Stimulated activated CD4-positive, alpha-beta T cell treated with anti-CD3 and anti-CD28 coated beads, Interleukin-2, amount 100 ng/mL, for 48 hours (primary cell): Measurements from ENCODE around the gene PRG3.
A peak's percentile ranks its signal among the peaks of the same experiment; 100 is the strongest.
"Not testable (repeated sequence)": the region's sequence is repeated elsewhere in the genome, so short reads cannot be mapped to it uniquely, and the experiment has no call there.

Experiments used
- DNase-seq, 2 donors: peaks; one replicate each; pipeline ENCODE4 v3.0.0-alpha.2; 2020

The PRG3 gene

GRCh38 chr11:57357856-57358255 is 23.1 kb downstream of the PRG3 start:
- DNase-seq = no peak

GRCh38 chr11:57357310-57357709 is 23.6 kb downstream of the PRG3 start:
- no peak for DNase-seq

GRCh38 chr11:57356268-57356667 is 24.7 kb downstream of the PRG3 start:
- no peak for DNase-seq

GRCh38 chr11:57354699-57355098 is 26.3 kb downstream of the PRG3 start:
- no peak for DNase-seq

GRCh38 chr11:57353852-57354251 is 27.1 kb downstream of the PRG3 start:
- no peak for DNase-seq

DNA sequence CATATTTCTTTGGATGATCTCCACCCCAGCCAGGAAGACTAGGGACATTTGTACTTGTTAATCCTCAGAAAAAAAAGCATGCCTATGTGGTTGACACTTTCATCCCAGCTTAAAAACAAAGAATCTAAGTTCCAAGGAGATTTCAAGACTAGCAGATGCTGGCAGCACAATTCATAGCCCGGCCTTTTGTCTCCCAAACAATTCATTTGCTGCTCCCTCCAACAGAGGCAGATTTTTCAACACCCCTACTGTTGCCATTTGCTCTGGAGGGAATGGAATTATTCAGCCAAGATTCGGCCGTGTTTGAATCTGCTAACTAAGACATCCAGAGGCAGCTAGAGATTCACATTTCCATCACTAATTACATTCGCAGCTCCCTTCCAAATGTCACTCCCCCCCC is 27.5 kb downstream of the PRG3 start:
- DNase-seq = no peak

DNA sequence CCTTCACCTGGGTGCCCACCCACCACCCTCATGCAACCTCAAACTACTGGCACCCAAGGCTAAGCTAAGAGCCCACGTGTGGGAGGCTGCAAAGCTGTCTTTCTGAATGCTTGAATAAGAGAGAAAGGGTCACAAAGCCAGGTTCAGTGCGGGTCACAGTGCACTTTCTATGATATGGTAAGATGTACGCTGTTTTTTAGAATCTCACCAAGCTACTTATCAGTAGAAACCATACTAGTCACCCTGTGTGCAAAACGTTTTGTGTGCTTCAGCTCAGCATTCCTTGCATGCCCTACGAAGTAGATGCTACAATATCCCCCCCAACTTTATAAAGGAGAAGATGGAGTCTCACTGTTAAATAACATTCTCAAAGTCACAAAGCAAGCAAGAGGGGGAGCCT is 27.9 kb downstream of the PRG3 start:
- no peak for DNase-seq

DNA sequence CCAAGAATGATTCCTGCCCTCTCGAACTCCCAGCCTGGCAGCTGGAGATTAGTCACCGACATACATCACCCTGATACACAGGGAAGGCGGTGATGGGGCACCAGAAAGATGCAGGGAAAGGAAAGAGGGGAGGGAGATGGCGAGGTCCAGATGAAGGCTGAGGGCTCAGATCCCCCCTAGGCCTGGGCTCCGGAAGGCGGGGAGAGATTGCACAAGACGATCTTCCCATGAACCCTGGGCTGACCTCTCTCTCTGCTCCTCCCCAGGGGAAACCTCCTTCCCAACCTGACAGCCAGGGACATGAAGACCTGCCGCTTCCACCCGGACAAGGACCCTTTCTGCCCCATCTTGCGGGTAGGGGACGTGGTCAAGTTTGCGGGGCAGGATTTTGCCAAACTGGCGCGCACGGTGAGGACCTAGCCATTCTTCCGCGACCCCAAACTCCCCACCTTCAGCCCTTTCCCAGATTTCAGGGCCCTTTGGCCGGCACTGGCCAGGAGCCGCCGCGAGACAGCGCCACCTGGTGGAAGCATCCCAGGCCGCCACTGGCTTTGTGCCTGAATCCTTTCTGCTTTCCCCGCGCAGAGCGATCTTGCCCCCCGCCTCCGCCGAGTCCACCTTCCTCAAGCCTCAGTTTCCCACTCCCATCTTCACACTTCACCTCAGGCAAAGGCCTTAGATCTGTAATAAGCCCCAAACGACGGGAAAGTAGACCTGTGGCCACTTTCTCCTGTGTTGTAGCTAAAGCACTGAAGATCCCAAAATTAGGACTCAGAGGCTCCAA is 31.3 kb downstream of the PRG3 start:
- peak; percentile 70 to 74 for DNase-seq

- DNase-seq = no peak
Measured at GRCh38 chr11:57348636-57349313, 32.2 kb downstream of the PRG3 start.

DNA sequence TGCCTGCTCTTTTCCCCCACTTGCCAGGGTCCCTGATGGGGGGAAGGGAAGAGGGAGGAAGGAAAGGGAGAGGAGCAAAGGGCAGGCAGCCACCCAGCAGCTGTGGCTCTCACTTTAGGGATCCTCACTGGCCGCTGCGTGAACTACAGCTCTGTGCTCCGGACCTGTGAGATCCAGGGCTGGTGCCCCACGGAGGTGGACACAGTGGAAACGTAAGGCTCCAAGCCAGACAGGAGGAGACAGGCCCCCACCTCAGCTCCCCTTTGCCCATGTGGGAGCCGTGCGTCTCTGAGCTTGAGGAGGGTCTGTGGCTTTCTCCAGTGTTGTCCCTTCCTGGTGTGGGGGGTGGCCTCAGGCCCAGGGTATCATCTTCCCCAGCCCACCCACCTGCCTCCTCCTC is 32.9 kb downstream of the PRG3 start:
- DNase-seq = no peak

GRCh38 chr11:57347336-57347735 is 33.6 kb downstream of the PRG3 start:
- no peak for DNase-seq

GRCh38 chr11:57345555-57346211 is 35.3 kb downstream of the PRG3 start:
- DNase-seq = peak; percentile 69 to 74

GRCh38 chr11:57344826-57345225 is 36.1 kb downstream of the PRG3 start:
- no peak for DNase-seq

DNA sequence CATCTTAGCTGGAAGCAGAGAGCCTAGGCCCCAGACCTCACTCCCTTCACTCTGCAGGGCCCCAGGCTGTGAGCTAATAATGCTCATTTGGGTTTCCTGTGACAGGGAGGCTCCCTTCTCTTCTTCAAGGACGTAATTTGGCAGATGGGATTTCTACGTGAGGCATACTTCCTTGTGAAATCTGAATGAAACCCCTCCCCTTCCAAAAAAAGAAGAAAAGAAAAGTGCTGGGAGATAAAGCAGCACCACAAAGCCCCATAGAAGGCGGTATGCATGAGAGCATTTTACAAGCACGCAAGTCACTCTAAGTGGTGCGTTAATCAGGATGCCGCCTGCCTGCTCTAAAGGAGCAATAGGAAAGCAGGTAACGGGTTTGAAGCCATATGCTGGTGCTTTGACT is 37.1 kb downstream of the PRG3 start:
- no peak for DNase-seq

GRCh38 chr11:57342702-57343101 is 38.2 kb downstream of the PRG3 start:
- no peak for DNase-seq

GRCh38 chr11:57341250-57341808 is 39.6 kb downstream of the PRG3 start:
- no peak for DNase-seq

GRCh38 chr11:57340039-57340615 is 40.8 kb downstream of the PRG3 start:
- DNase-seq = no peak

DNA sequence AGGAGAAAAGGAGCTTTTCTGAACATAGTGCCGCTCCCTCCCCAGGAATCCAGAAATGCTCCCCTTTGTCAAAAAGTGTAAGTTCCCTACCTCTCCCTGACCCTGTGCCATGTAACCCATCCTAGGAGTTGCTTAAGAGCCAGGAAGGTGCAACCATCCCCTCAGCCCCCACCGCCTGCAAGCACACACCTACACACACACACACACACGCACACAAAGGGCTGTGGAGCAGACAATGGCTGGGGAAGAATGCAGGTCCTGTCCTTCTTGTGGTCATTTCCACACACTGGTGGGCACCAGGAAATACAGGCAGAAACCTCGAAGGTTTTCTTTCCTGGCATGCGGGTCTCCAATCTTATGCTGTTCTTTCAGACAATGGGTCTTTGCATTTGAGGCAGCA is 41.6 kb downstream of the PRG3 start:
- DNase-seq = no peak

GRCh38 chr11:57338142-57338541 is 42.8 kb downstream of the PRG3 start, which contains the start of gene P2RX3:
Gene P2RX3 (plus strand): TSS chr11:57338352. CDS start chr11:57338551, 199 bp downstream.
- DNase-seq = no peak

- DNase-seq = not testable (repeated sequence)
Measured at GRCh38 chr11:57336856-57337255, 44.1 kb downstream of the PRG3 start.

DNA sequence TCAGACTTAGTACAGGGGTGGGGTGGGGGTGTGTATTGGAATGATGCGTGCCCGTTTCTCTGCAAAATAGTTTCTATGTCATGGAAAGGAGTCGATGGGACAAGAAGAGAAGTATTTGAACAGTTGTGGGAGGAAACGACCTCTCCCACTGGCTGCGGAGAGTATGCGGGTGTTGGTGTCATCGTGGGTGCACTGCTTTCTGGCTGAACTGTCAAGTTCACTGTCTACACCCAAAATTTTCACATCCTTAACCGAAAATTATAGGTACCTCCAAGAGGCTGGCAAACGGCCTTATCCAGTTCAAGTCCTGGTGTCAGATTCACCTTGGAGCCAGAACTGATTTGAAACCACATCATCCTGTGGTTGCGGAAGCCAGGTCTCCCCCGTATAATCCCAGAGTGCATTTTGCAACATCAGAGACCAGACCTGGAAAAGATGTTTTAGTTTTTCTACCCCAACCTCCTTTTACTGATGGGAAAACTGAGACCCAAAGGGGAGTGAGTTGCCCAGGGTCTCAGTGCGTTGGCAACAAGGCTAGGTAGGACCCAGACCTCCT is 44.8 kb downstream of the PRG3 start:
- DNase-seq = no peak

DNA sequence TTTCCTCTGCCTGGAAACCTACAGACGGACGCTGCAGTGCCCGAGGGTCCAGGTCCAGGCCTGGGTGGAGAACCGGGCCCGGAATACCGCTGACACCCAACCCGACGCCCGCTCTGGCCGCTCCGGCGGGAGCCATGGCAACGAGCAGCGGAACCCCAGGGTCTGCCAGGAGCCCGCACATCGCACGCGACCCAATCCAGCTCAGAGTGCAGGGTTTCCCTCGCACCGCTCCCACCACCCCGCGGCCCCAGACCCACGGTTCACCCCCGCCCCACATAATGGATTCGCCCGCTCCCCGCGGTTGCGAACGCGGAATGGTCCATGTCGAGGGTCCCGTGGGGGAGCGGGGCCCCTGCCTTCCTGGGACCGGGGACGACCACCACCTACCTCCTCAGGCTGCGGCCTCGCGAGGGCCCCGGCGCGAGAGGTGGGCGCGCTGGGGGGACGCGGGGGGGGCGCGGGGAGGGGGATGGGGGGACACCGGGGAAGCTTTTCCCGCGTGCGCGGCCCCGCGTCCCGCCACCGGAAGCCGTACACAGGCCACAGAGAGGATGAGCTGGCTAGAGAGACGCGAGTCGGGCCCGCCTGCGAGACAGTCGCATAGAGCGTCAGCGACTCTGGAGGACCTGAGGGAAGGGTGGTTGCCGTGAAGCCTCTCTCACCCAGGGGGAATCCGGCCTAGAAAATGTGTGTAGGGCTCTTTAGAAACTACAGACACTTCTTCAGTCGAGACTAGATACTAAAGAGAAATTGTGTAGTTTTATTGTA is 45.4 kb downstream of the PRG3 start, which contains the start of gene SSRP1:
Gene SSRP1, minus strand, starts transcription at position 550 of the 768 bp plus-strand sequence. CDS start 771 bp downstream, outside the sequence.
- DNase-seq = peak; percentile 77 to 80
